ENCODE results near the gene COG1.

DNA sequence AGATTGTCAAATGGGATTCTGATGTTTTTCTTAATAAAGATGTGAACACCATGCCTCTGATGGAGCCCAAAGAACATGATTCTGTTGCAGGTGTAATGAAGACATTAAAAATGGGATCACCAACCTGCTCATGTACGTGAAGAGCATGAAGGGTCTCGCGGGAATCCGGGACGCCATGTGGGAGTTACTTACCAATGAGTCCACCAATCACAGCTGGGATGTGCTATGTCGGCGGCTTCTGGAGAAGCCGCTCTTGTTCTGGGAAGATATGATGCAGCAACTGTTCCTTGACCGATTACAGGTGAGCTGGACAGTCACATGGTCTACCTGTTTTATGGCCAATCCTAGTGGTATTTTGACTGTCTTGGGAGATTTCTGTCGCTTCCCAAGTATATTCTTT, 7.6 kb downstream of the COG1 start:
- no peak for TF ChIP-seq EZH2 (IDR thresholded peaks at IDR 0.05; ENCODE audit: borderline replicate concordance, low read length)
- TF ChIP-seq, protein P1, sequence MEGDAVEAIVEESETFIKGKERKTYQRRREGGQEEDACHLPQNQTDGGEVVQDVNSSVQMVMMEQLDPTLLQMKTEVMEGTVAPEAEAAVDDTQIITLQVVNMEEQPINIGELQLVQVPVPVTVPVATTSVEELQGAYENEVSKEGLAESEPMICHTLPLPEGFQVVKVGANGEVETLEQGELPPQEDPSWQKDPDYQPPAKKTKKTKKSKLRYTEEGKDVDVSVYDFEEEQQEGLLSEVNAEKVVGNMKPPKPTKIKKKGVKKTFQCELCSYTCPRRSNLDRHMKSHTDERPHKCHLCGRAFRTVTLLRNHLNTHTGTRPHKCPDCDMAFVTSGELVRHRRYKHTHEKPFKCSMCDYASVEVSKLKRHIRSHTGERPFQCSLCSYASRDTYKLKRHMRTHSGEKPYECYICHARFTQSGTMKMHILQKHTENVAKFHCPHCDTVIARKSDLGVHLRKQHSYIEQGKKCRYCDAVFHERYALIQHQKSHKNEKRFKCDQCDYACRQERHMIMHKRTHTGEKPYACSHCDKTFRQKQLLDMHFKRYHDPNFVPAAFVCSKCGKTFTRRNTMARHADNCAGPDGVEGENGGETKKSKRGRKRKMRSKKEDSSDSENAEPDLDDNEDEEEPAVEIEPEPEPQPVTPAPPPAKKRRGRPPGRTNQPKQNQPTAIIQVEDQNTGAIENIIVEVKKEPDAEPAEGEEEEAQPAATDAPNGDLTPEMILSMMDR (IDR thresholded peaks at IDR 0.05; ENCODE audit: low read length), result no peak

Data from OCI-LY1 (cell line).